Osteoblast (primary cell): ENCODE measurements around the gene WNK2. TPM values are rescaled to one million over a fixed set of nuclear protein-coding genes. Genes with fewer than 3 reads are reported as not detected.

Experiments
- DNase-seq: peaks from one replicate; pipeline ENCODE4 v3.0.0; 2011; ENCODE audit warnings: low spot score, mixed read lengths; ENCODE audit not compliant: insufficient read length; ENCODE audit errors: missing footprints
- H2AFZ ChIP-seq: 2 replicates; pipeline ENCODE4 v1.6.0; 2011; ENCODE audit warnings: mild to moderate bottlenecking, low read length
- H3K27ac ChIP-seq: 2 replicates; pipeline ENCODE4 v1.5.1; 2011; ENCODE audit warnings: mild to moderate bottlenecking, low read depth, low read length, moderate library complexity
- H3K27me3 ChIP-seq: 2 replicates; pipeline ENCODE4 v1.6.0; 2012; ENCODE audit warnings: mild to moderate bottlenecking, control low read depth, inconsistent platforms, low read length, moderate library complexity; ENCODE audit not compliant: insufficient read depth
- H3K36me3 ChIP-seq: 2 replicates; pipeline ENCODE4 v1.5.1; 2011; ENCODE audit warnings: mild to moderate bottlenecking, low read length, control low read depth, moderate library complexity; ENCODE audit not compliant: insufficient read depth
- H3K4me1 ChIP-seq: 2 replicates; pipeline ENCODE4 v1.5.1; 2011; ENCODE audit warnings: mild to moderate bottlenecking, low read length, control low read depth, moderate library complexity; ENCODE audit not compliant: insufficient read depth
- H3K4me2 ChIP-seq: 2 replicates; pipeline ENCODE4 v1.6.0; 2011; ENCODE audit warnings: mild to moderate bottlenecking, low read length; ENCODE audit not compliant: insufficient read depth
- H3K4me3 ChIP-seq: fragments of 200-600 bp; sonication (generic); 3 replicates; pipeline ENCODE4 v1.5.1; 2012; ENCODE audit warnings: mild to moderate bottlenecking, low read length, inconsistent platforms; ENCODE audit not compliant: insufficient read depth
- H3K79me2 ChIP-seq: 2 replicates; pipeline ENCODE4 v1.6.0; 2012; ENCODE audit warnings: mild to moderate bottlenecking, low read length, control low read depth, inconsistent platforms; ENCODE audit not compliant: insufficient read depth
- H3K9me3 ChIP-seq: 2 replicates; pipeline ENCODE4 v1.5.1; 2011; ENCODE audit warnings: low read depth, low read length, control low read depth
- H4K20me1 ChIP-seq: 2 replicates; pipeline ENCODE4 v1.6.0; 2012; ENCODE audit warnings: mild to moderate bottlenecking, low read length, control low read depth; ENCODE audit not compliant: insufficient read depth
- total RNA-seq: library from RNA; depleted of rRNA; stranded (reverse); fragments of >200 nt; gene quantifications from 2 replicates; pipeline ENCODE4 v1.2.3, GENCODE V29; 2012
- TF ChIP-seq, protein P1 (sequence below): IDR thresholded peaks from 2 replicates; pipeline ENCODE4 v1.5.1; 2011; ENCODE audit warnings: mild to moderate bottlenecking, low read depth, low read length, moderate library complexity; ENCODE audit errors: extremely low read depth

The WNK2 gene
- total RNA-seq, 1 donor = not detected

- Histone ChIP-seq H3K4me2 (no peak overlapping the region), H3K4me1 (no peaks in the 10 kb centered on the region), H2AFZ (no peak overlapping the region), H3K9me3 (no peaks in the 10 kb centered on the region), H3K27ac (no peak overlapping the region), H3K79me2 (no peaks in the 10 kb centered on the region), H3K36me3 (no peaks in the 10 kb centered on the region), H3K4me3 (no peak overlapping the region), H4K20me1 (no peaks in the 10 kb centered on the region), H3K27me3 (no peaks in the 10 kb centered on the region)
- TF ChIP-seq, protein P1, sequence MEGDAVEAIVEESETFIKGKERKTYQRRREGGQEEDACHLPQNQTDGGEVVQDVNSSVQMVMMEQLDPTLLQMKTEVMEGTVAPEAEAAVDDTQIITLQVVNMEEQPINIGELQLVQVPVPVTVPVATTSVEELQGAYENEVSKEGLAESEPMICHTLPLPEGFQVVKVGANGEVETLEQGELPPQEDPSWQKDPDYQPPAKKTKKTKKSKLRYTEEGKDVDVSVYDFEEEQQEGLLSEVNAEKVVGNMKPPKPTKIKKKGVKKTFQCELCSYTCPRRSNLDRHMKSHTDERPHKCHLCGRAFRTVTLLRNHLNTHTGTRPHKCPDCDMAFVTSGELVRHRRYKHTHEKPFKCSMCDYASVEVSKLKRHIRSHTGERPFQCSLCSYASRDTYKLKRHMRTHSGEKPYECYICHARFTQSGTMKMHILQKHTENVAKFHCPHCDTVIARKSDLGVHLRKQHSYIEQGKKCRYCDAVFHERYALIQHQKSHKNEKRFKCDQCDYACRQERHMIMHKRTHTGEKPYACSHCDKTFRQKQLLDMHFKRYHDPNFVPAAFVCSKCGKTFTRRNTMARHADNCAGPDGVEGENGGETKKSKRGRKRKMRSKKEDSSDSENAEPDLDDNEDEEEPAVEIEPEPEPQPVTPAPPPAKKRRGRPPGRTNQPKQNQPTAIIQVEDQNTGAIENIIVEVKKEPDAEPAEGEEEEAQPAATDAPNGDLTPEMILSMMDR = no peak
- peak; percentile 74 for DNase-seq
Measured at GRCh38 chr9:93262537-93263310, 78.8 kb downstream of the WNK2 start.

DNA sequence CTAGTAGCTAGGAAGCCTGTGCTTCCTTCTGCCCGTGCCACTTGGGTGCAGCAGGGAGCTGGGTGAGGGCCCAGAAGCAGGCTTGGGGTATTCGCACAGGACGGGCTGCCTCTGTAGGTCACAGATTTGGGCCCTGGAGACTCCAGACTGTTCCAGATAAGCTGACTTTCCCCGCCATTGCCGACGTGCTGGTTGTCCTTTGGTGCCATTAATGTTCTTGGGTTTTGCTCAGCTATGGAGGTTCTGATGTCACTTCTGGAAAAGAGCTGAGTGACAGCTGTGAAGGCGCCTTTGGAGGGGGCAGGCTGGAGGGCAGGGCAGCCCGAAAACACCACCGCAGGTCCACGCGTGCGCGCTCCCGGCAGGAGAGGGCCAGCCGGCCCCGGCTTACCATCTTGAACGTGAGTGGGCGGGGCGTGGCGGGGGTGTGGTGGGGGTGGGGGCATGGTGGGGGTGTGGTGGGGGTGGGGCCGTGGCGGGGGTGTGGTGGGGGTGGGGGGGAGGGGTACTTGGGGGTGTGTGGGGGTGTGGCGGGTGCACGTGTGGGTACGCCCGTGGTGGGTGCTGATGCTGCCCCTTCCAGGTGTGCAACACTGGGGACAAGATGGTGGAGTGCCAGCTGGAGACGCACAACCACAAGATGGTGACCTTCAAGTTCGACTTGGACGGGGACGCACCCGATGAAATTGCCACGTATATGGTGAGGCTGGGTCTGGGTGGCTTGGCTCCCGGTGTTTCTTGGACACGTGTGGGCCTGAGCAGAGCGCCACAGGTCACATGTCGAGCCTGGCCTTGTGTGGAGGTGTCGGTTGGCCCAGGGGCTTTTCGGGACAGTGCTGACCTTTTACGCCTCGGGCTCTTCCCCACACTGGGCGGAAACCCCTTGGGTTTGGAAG is 79.6 kb downstream of the WNK2 start:
- Histone ChIP-seq H3K27ac (no peak overlapping the region), H3K27me3 (no peaks in the 10 kb centered on the region), H3K79me2 (no peaks in the 10 kb centered on the region), H3K9me3 (no peaks in the 10 kb centered on the region), H3K4me1 (no peaks in the 10 kb centered on the region), H3K4me2 (no peak overlapping the region), H3K4me3 (no peak overlapping the region), H2AFZ (no peak overlapping the region), H3K36me3 (no peaks in the 10 kb centered on the region), H4K20me1 (no peaks in the 10 kb centered on the region)
- DNase-seq = peak; percentile 71
- TF ChIP-seq, protein P1 = no peak

DNA sequence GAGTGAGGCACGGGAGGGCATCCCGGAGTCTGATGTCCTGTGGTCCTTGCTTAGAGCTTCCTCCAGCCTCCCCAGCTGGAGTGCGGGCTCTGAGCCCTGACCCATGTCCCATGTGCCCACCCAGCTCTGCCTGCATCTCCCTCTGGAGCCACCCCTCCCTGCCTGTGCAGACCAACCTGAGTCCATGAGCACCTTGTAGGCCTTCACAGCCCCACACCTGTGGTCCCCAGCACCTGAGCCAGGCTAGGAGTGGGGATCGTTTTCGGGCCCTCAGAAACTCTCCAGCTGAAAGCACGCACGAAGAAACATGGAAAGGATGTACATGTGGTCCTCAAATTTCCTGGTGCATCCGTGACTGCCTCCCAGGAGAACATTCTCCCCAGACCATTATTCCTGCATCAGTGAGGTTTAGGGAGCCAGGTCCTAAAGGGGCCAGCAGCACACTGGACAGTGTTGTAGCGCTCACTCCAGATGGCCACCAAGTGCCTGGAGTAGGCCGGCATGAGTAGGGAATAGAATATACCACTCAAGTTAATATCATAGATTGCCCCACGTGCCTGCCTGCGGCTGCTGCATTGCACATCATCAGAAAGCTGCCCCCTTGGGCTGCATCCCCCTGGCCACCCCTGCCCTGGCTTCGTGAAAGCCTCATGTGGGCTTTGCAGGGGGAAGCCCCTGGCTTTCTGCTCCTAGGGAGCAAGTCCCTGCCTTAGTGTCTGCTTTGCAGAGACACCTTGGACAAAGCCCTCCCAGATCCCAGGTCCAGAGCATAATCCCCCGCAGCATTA is 80.6 kb downstream of the WNK2 start:
- no peak overlapping the region for H2AFZ ChIP-seq
- H3K9me3 ChIP-seq = no peaks in the 10 kb centered on the region
- TF ChIP-seq, protein P1 = no peak
- H3K27ac ChIP-seq = no peak overlapping the region
- no peak overlapping the region for H3K4me2 ChIP-seq
- no peaks in the 10 kb centered on the region for H3K36me3 ChIP-seq
- H3K4me1 ChIP-seq = no peaks in the 10 kb centered on the region
- no peaks in the 10 kb centered on the region for H4K20me1 ChIP-seq
- peak; percentile 59 for DNase-seq
- H3K27me3 ChIP-seq = peaks cover 1% of the 10 kb centered on the region
- H3K4me3 ChIP-seq = no peak overlapping the region
- no peaks in the 10 kb centered on the region for H3K79me2 ChIP-seq
